Activated CD8-positive, alpha-beta memory T cell treated with anti-CD3 and anti-CD28 coated beads, Interleukin-2, amount 50 U/mL, for 48 hours (primary cell): ENCODE results near the gene WDR64.
"Not testable (repeated sequence)": the region's sequence is repeated elsewhere in the genome, so short reads cannot be mapped to it uniquely, and the experiment has no call there.

Source experiments
- DNase-seq: peaks from one replicate; pipeline ENCODE4 v3.0.0-alpha.2; 2020

Gene WDR64

GRCh38 chr1:241703739-241704138 is 51.7 kb downstream of the WDR64 start:
- not testable (repeated sequence) for DNase-seq

- DNase-seq, result no peak
Measured at GRCh38 chr1:241706257-241706656, 54.2 kb downstream of the WDR64 start.

- DNase-seq, result no peak
Measured at GRCh38 chr1:241706967-241707366, 54.9 kb downstream of the WDR64 start.

GRCh38 chr1:241707442-241707841 is 55.4 kb downstream of the WDR64 start:
- no peak for DNase-seq

GRCh38 chr1:241711326-241711725 is 59.2 kb downstream of the WDR64 start:
- DNase-seq, result no peak

GRCh38 chr1:241713316-241713715 is 61.2 kb downstream of the WDR64 start:
- no peak for DNase-seq

- DNase-seq, result no peak
Measured at GRCh38 chr1:241714321-241715218, 62.5 kb downstream of the WDR64 start.

GRCh38 chr1:241715435-241715834 is 63.4 kb downstream of the WDR64 start:
- no peak for DNase-seq

GRCh38 chr1:241715956-241716355 is 63.9 kb downstream of the WDR64 start:
- no peak for DNase-seq

GRCh38 chr1:241716915-241717656 is 65.0 kb downstream of the WDR64 start:
- DNase-seq, result no peak

- no peak for DNase-seq
Measured at GRCh38 chr1:241717975-241718374, 65.9 kb downstream of the WDR64 start.

GRCh38 chr1:241721011-241721410 is 68.9 kb downstream of the WDR64 start:
- no peak for DNase-seq

GRCh38 chr1:241722947-241723346 is 70.9 kb downstream of the WDR64 start:
- no peak for DNase-seq

GRCh38 chr1:241724741-241725356 is 72.8 kb downstream of the WDR64 start:
- DNase-seq, result no peak

- DNase-seq, result no peak
Measured at GRCh38 chr1:241730031-241730430, 78.0 kb downstream of the WDR64 start.

- DNase-seq, result no peak
Measured at GRCh38 chr1:241733899-241734298, 81.8 kb downstream of the WDR64 start.

- no peak for DNase-seq
Measured at GRCh38 chr1:241734533-241734932, 82.5 kb downstream of the WDR64 start.

- DNase-seq, result not testable (repeated sequence)
Measured at GRCh38 chr1:241735493-241735926, 83.4 kb downstream of the WDR64 start.

GRCh38 chr1:241736387-241736786 is 84.3 kb downstream of the WDR64 start:
- no peak for DNase-seq

- no peak for DNase-seq
Measured at GRCh38 chr1:241738284-241739078, 86.4 kb downstream of the WDR64 start.

GRCh38 chr1:241742084-241742483 is 90.0 kb downstream of the WDR64 start:
- no peak for DNase-seq

- no peak for DNase-seq
Measured at GRCh38 chr1:241744591-241744990, 92.5 kb downstream of the WDR64 start.

- no peak for DNase-seq
Measured at GRCh38 chr1:241747992-241748391, 95.9 kb downstream of the WDR64 start.
